B cell (primary cell): ENCODE measurements around the gene DNASE2B. TPM values are rescaled to one million over a fixed set of nuclear protein-coding genes. Genes with fewer than 3 reads are reported as not detected.

Source experiments
- ATAC-seq: fragments of 200-7000 bp; cut with Tn5 transposase; one replicate; pipeline ENCODE4 v1.10.0; 2021; ENCODE audit warnings: low read depth, mild to moderate bottlenecking, moderate number of reproducible peaks, moderate library complexity
- CTCF ChIA-PET: fragments of 350-600 bp; sonication (Branson Sonifier 250); formaldehyde crosslinking; loops from one replicate; lab custom pipeline; 2021; ENCODE audit warnings: antibody characterized with exemption, inconsistent platforms; lab: Charles Lee
- POLR2A ChIA-PET: fragments of 350-600 bp; sonication (Branson Sonifier 250); formaldehyde crosslinking; loops from one replicate; lab custom pipeline; 2021; ENCODE audit warnings: antibody characterized with exemption; lab: Charles Lee
- DNase-seq: peaks from one replicate; pipeline ENCODE4 v3.0.0; 2013
- H2AFZ ChIP-seq: 2 replicates; pipeline ENCODE4 v1.6.1; 2012; ENCODE audit warnings: mild to moderate bottlenecking, low read depth, low read length; ENCODE audit not compliant: insufficient read depth, poor library complexity, severe bottlenecking
- H3K27ac ChIP-seq, 2 donors: 1 replicate in 1 of 2; 2 replicates in 1 of 2; pipeline ENCODE4 v1.5.1; 2012 to 2013; ENCODE audit warnings: low read length in 2 of 2, mild to moderate bottlenecking in 2 of 2, moderate library complexity in 1 of 2
- H3K27me3 ChIP-seq, 4 experiments: fragments of 200-600 bp in 1 of 4; sonication (generic) in 1 of 4; replicated peaks in 1 of 4; 1 replicate in 2 of 4; 2 replicates in 2 of 4; pipeline versions ENCODE4 v1.6.1 to v1.7.0; 2013 to 2016; ENCODE audit warnings: low read length in 3 of 4, mild to moderate bottlenecking in 2 of 4, mixed read lengths in 1 of 4, moderate library complexity in 1 of 4; ENCODE audit not compliant: insufficient read depth in 4 of 4, control insufficient read depth in 3 of 4; ENCODE audit errors: control extremely low read depth in 1 of 4
- H3K36me3 ChIP-seq, 2 experiments: replicated peaks in 1 of 2; 1 replicate in 1 of 2; 2 replicates in 1 of 2; pipeline versions ENCODE4 v1.6.1 to v1.7.1; 2013; ENCODE audit warnings: low read length in 1 of 2; ENCODE audit not compliant: insufficient read depth in 2 of 2, control insufficient read depth in 1 of 2; ENCODE audit errors: control extremely low read depth in 1 of 2, extremely low read depth in 1 of 2
- H3K4me1 ChIP-seq, 2 donors: fragments of 200-600 bp in 1 of 2; sonication (generic) in 1 of 2; 1 replicate in 1 of 2; 2 replicates in 1 of 2; pipeline versions ENCODE4 v1.5.1 to v1.6.1; 2013 to 2017; ENCODE audit warnings: low read length in 2 of 2; ENCODE audit not compliant: control insufficient read depth in 2 of 2, insufficient read depth in 2 of 2
- H3K4me2 ChIP-seq: replicated peaks from 2 replicates; pipeline ENCODE3; 2012; ENCODE audit warnings: mild to moderate bottlenecking, low read depth, low read length; ENCODE audit not compliant: poor library complexity, severe bottlenecking
- H3K4me3 ChIP-seq, 5 experiments: fragments of 200-600 bp in 1 of 5; sonication (generic) in 1 of 5; 1 replicate in 3 of 5; 2 replicates in 2 of 5; pipeline versions ENCODE4 v1.5.1 to v1.7.0; 2011 to 2016; ENCODE audit warnings: low read length in 4 of 5, mild to moderate bottlenecking in 4 of 5, low read depth in 2 of 5, control low read depth in 1 of 5, moderate library complexity in 1 of 5; ENCODE audit not compliant: insufficient read depth in 1 of 5; ENCODE audit errors: control extremely low read depth in 1 of 5, extremely low read depth in 1 of 5
- H3K79me2 ChIP-seq: fragments of 200-600 bp; sonication (generic); one replicate; pipeline ENCODE4 v1.6.0; 2016; ENCODE audit warnings: low read length; ENCODE audit not compliant: control insufficient read depth, insufficient read depth
- H3K9ac ChIP-seq: fragments of 200-600 bp; sonication (generic); 2 replicates; pipeline ENCODE4 v1.6.1; 2017; ENCODE audit warnings: mild to moderate bottlenecking, low read length, moderate library complexity
- H3K9me3 ChIP-seq, 3 donors: one replicate each; pipeline versions ENCODE4 v1.6.1 to v1.7.1; 2013; ENCODE audit warnings: low read length in 2 of 3; ENCODE audit not compliant: control insufficient read depth in 2 of 3, insufficient read depth in 1 of 3; ENCODE audit errors: control extremely low read depth in 1 of 3
- H4K20me1 ChIP-seq: 2 replicates; pipeline ENCODE4 v1.6.0; 2012; ENCODE audit warnings: mild to moderate bottlenecking, low read length; ENCODE audit not compliant: insufficient read depth, control insufficient read depth, poor library complexity, severe bottlenecking
- H3K27ac Mint-ChIP-seq: one replicate; pipeline ENCODE4 v1.8.0; 2021; ENCODE audit warnings: mixed read lengths
- H3K27me3 Mint-ChIP-seq: one replicate; pipeline ENCODE4 v1.8.0; 2021; ENCODE audit warnings: mixed read lengths
- H3K4me1 Mint-ChIP-seq: one replicate; pipeline ENCODE4 v1.8.0; 2021; ENCODE audit warnings: mixed read lengths
- H3K4me3 Mint-ChIP-seq: one replicate; pipeline ENCODE4 v1.8.0; 2021; ENCODE audit warnings: mixed read lengths
- H3K9me3 Mint-ChIP-seq: one replicate; pipeline ENCODE4 v1.8.0; 2022; ENCODE audit warnings: mixed read lengths; ENCODE audit not compliant: insufficient read depth
- EZH2 ChIP-seq: IDR thresholded peaks from 2 replicates; pipeline ENCODE4 v1.6.1; 2012; ENCODE audit warnings: borderline replicate concordance, low read depth, mild to moderate bottlenecking, moderate library complexity, low read length; ENCODE audit not compliant: insufficient read depth, poor library complexity, severe bottlenecking
- WGBS: methylation state at CpG from one replicate; pipeline ENCODE4 v1.1.5; 2013; ENCODE audit warnings: missing lambda C conversion rate; ENCODE audit not compliant: insufficient coverage; 5-methylcytosine and 5-hydroxymethylcytosine counted together
- intact Hi-C: fragments of 100-400 bp; cut with micrococcal nuclease; formaldehyde crosslinking; loops from one replicate; pipeline ENCODE4 v1.10.0; 2022
- polyA plus RNA-seq: library from polyadenylated mRNA; depleted of rRNA; stranded (reverse); fragments of >200 nt; gene quantifications from 2 replicates; pipeline ENCODE4 v1.2.3, GENCODE V29; 2012
- total RNA-seq, 2 donors: library from RNA; stranded (reverse); fragments of 120-200 nt in 1 of 2; gene quantifications; 1 replicate in 1 of 2; 2 replicates in 1 of 2; pipeline versions ENCODE4 v1.2.3 to v1.2.4, GENCODE V29; 2013 to 2022
- TF ChIP-seq, protein P1 (sequence below): fragments of 200-600 bp; IDR thresholded peaks from one replicate; pipeline ENCODE4 v1.8.0; 2022; ENCODE audit warnings: antibody characterized with exemption, mild to moderate bottlenecking

Gene DNASE2B
- total and polyA plus RNA-seq, 2 donors (not counting 1 experiment from before 2014, with no cell fraction given) = not detected

DNA sequence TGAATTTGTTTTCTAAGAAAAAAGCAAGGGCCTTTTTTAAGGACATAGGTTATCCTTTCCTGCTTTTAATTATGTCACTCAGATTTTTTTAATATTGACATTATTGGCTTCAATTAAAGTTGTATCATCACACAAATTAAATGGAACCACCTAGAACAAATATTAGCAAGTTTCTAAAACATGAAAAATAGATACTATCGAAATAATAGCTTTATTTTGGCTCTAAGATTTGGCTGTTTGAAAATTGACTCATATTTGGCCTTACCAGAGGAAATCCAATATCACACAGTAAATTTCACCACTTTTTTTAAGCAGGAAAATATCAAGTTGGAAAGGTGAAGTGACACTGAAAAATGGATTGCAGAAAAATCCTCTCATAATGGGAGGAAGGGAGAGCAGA is 9.2 kb downstream of the DNASE2B start:
- Histone ChIP-seq H3K27ac (no peak overlapping the region), H2AFZ (no peak overlapping the region), H3K4me2 (no peak overlapping the region), H4K20me1 (no peaks in the 10 kb centered on the region), H3K79me2 (no peaks in the 10 kb centered on the region), H3K27me3 (no peaks in the 10 kb centered on the region), H3K36me3 (no peaks in the 10 kb centered on the region), H3K4me3 (no peak overlapping the region), H3K9me3 (no peaks in the 10 kb centered on the region), H3K4me1 (no peaks in the 10 kb centered on the region), H3K9ac (no peak overlapping the region)
- ChIA-PET CTCF (interaction anchor here (0.6 kb wide), 1 partner anchor 9 kb away, joined by 4 read pairs; no protein-coding TSS in a partner anchor), POLR2A (no interaction called here)
- H3K4me1 Mint-ChIP-seq = no peaks in the 10 kb centered on the region
- no CpG with 5 or more reads among the region's 1 CpG for WGBS
- intact Hi-C loops = no loop called here
- no peak for TF ChIP-seq EZH2
- TF ChIP-seq, protein P1, sequence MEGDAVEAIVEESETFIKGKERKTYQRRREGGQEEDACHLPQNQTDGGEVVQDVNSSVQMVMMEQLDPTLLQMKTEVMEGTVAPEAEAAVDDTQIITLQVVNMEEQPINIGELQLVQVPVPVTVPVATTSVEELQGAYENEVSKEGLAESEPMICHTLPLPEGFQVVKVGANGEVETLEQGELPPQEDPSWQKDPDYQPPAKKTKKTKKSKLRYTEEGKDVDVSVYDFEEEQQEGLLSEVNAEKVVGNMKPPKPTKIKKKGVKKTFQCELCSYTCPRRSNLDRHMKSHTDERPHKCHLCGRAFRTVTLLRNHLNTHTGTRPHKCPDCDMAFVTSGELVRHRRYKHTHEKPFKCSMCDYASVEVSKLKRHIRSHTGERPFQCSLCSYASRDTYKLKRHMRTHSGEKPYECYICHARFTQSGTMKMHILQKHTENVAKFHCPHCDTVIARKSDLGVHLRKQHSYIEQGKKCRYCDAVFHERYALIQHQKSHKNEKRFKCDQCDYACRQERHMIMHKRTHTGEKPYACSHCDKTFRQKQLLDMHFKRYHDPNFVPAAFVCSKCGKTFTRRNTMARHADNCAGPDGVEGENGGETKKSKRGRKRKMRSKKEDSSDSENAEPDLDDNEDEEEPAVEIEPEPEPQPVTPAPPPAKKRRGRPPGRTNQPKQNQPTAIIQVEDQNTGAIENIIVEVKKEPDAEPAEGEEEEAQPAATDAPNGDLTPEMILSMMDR = no peak
- H3K27ac Mint-ChIP-seq = no peak overlapping the region
- no peak for ATAC-seq
- no peak for DNase-seq
- H3K4me3 Mint-ChIP-seq = no peak overlapping the region
- H3K27me3 Mint-ChIP-seq = no peaks in the 10 kb centered on the region
- no peaks in the 10 kb centered on the region for H3K9me3 Mint-ChIP-seq

DNA sequence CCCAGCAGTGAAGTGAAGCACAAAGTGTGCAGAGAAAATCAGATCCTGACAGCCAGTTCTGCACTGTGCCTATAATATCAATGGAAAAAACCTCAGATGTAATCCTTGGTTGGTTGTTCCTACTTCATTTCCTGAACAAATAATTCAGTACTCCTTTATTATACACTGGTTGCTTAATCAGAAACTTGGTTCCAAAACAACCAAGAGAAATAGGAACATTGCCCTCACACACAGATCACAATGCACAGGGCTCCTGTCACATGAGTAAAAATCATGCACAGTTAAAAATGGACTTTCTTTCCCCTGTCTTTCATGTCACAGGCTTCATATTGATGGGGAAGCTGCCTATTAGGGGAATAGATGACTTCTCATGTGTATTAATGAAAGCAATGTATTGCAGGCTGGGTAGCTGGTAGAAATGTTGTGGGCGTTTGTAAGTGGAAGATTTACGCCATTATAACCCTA is 9.7 kb downstream of the DNASE2B start:
- Histone ChIP-seq H3K9ac (no peak overlapping the region), H2AFZ (no peak overlapping the region), H3K4me1 (no peaks in the 10 kb centered on the region), H3K27me3 (no peaks in the 10 kb centered on the region), H3K4me2 (no peak overlapping the region), H3K79me2 (no peaks in the 10 kb centered on the region), H3K9me3 (no peaks in the 10 kb centered on the region), H3K4me3 (no peak overlapping the region), H4K20me1 (no peaks in the 10 kb centered on the region), H3K36me3 (no peaks in the 10 kb centered on the region), H3K27ac (no peak overlapping the region)
- ATAC-seq = no peak
- TF ChIP-seq, protein P1 = no peak
- TF ChIP-seq EZH2 = no peak
- no peak for DNase-seq
- CTCF ChIA-PET = no interaction called here
- WGBS = no CpG with 5 or more reads among the region's 2 CpGs
- Mint-ChIP-seq H3K9me3 (no peaks in the 10 kb centered on the region), H3K27me3 (no peaks in the 10 kb centered on the region), H3K27ac (no peak overlapping the region), H3K4me1 (no peaks in the 10 kb centered on the region), H3K4me3 (no peak overlapping the region)
- intact Hi-C loops = no loop called here
- POLR2A ChIA-PET = no interaction called here
